Measurements from ENCODE around the gene MBTPS1.

The MBTPS1 gene

DNA sequence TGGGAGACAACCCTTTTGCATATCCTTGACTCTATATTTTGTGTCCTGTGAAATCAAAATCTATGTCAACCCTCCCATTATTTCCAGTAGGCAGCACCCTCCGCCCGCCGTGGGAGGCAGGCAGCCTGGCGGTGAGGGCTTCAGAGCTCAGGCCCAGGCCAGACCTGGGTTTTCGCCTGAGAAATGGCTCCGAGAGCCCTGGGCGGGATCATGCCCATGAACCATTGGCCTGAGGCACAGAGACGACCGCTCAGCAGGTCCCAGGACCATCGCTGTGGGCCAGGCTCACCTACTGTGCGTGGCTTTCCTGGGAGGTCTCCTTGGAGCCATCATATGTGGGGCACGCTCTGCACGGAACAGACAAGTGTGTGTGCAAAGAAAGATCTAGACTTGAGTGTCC, 67.9 kb downstream of the MBTPS1 start:
- Histone ChIP-seq H3K9me3 (ENCODE audit: control insufficient read depth in 1 of 2, low read length in 2 of 2) (no peaks in the 10 kb centered on the region), H3K36me3 (ENCODE audit: control insufficient read depth in 1 of 2, insufficient read depth in 2 of 2, low read length in 2 of 2) (peaks cover 3 to 41% of the 10 kb centered on the region in 2 donors)

DNA sequence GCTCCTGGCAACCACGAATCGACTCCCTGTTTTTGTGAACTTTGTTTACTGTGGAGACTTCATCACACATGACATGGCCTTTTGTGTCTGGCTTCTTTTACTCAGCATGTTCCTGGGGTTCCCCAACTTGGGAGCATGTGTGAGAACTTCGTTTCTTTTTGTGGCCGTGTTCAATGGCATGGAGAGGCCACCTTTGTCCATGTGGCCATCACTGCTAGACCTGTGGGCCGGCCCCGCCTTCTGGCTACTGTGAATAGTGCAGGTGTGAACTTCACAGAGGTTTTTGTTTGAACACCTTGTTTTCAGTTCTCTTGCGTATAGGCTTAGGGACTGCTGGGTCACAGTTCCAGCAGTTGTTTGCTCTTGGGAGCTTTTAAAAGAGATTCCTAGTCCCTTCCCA, 68.5 kb downstream of the MBTPS1 start:
- peaks cover 3 to 35% of the 10 kb centered on the region in 2 donors for H3K36me3 ChIP-seq (ENCODE audit: control insufficient read depth in 1 of 2, insufficient read depth in 2 of 2, low read length in 2 of 2)

More for the DNA sequence above, 67.9 kb downstream of the MBTPS1 start:
- H3K27me3 ChIP-seq (ENCODE audit: control insufficient read depth in 1 of 2, insufficient read depth in 2 of 2, low read length in 2 of 2), result peaks cover 3 to 7% of the 10 kb centered on the region in 2 donors
- no peak overlapping the region for H3K9ac ChIP-seq (ENCODE audit: low read depth in 1 of 2, low read length in 2 of 2)
- H3K27ac ChIP-seq (ENCODE audit: low read depth, low read length), result no peak overlapping the region
- H3K4me1 ChIP-seq (ENCODE audit: control insufficient read depth in 1 of 2, insufficient read depth in 2 of 2, low read length in 2 of 2), result no peaks in the 10 kb centered on the region
- H3K4me3 ChIP-seq (ENCODE audit: low read depth in 1 of 2, low read length in 2 of 2), result no peak overlapping the region

DNA sequence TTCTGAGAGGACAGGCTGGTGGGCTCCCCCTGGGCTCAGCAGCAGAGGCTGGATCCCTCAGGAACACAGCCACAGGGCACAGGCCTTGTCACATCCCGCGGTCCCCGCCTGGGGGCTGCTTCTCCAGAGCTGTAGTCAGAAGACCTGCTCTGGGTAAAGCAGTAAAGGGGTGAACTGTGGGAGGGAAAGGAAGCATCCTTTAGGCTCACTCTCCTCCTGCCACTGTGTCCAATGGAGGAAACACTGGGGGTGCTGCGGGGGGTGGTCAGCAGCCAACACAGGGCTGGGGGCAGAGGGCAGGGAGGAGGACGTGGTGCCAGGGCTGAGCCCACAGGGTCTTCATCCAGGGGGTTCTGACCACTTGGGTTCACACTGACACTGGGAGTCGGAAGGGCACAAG, 69.1 kb downstream of the MBTPS1 start:
- no peaks in the 10 kb centered on the region for H3K4me1 ChIP-seq (ENCODE audit: control insufficient read depth in 1 of 2, insufficient read depth in 2 of 2, low read length in 2 of 2)
- H3K9ac ChIP-seq (ENCODE audit: low read depth in 1 of 2, low read length in 2 of 2), result no peak overlapping the region
- no peak overlapping the region for H3K27ac ChIP-seq (ENCODE audit: low read depth, low read length)
- H3K9me3 ChIP-seq (ENCODE audit: control insufficient read depth in 1 of 2, low read length in 2 of 2), result no peaks in the 10 kb centered on the region
- peaks cover 3 to 28% of the 10 kb centered on the region in 2 donors for H3K36me3 ChIP-seq (ENCODE audit: control insufficient read depth in 1 of 2, insufficient read depth in 2 of 2, low read length in 2 of 2)
- H3K27me3 ChIP-seq (ENCODE audit: control insufficient read depth in 1 of 2, insufficient read depth in 2 of 2, low read length in 2 of 2), result peaks cover 10 to 18% of the 10 kb centered on the region in 2 donors
- no peak overlapping the region for H3K4me3 ChIP-seq (ENCODE audit: low read depth in 1 of 2, low read length in 2 of 2)

More for the DNA sequence above, 68.5 kb downstream of the MBTPS1 start:
- H3K27me3 ChIP-seq (ENCODE audit: control insufficient read depth in 1 of 2, insufficient read depth in 2 of 2, low read length in 2 of 2), result peaks cover 7 to 13% of the 10 kb centered on the region in 2 donors
- no peaks in the 10 kb centered on the region for H3K9me3 ChIP-seq (ENCODE audit: control insufficient read depth in 1 of 2, low read length in 2 of 2)
- no peak overlapping the region for H3K9ac ChIP-seq (ENCODE audit: low read depth in 1 of 2, low read length in 2 of 2)
- H3K27ac ChIP-seq (ENCODE audit: low read depth, low read length), result no peak overlapping the region
- no peaks in the 10 kb centered on the region for H3K4me1 ChIP-seq (ENCODE audit: control insufficient read depth in 1 of 2, insufficient read depth in 2 of 2, low read length in 2 of 2)
- H3K4me3 ChIP-seq (ENCODE audit: low read depth in 1 of 2, low read length in 2 of 2), result no peak overlapping the region

DNA sequence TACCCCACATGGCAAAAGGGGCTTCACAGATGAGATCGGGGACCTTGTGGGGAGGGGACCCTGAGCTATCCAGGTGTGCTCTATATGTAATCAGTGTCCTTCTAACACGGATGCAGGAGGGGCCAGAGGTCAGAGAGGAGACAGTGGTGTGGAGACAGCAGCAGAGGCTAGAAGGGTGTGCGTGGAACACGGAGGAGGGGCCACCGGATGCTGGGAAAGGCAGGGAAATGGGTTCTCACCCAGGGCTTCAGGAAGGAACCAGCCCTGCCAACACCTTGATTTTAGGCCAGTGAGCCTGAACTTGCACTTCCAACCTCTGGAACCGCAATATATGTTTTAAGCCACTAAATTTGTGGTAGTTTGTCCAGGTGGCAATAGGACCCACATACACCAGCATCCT, 69.5 kb downstream of the MBTPS1 start:
- Histone ChIP-seq H3K4me1 (ENCODE audit: control insufficient read depth in 1 of 2, insufficient read depth in 2 of 2, low read length in 2 of 2) (no peaks in the 10 kb centered on the region), H3K27ac (ENCODE audit: low read depth, low read length) (no peak overlapping the region), H3K9ac (ENCODE audit: low read depth in 1 of 2, low read length in 2 of 2) (no peak overlapping the region), H3K4me3 (ENCODE audit: low read depth in 1 of 2, low read length in 2 of 2) (no peak overlapping the region), H3K36me3 (ENCODE audit: control insufficient read depth in 1 of 2, insufficient read depth in 2 of 2, low read length in 2 of 2) (peaks cover under 1 to 25% of the 10 kb centered on the region in 2 donors), H3K27me3 (ENCODE audit: control insufficient read depth in 1 of 2, insufficient read depth in 2 of 2, low read length in 2 of 2) (peaks cover 10 to 18% of the 10 kb centered on the region in 2 donors), H3K9me3 (ENCODE audit: control insufficient read depth in 1 of 2, low read length in 2 of 2) (no peaks in the 10 kb centered on the region)

DNA sequence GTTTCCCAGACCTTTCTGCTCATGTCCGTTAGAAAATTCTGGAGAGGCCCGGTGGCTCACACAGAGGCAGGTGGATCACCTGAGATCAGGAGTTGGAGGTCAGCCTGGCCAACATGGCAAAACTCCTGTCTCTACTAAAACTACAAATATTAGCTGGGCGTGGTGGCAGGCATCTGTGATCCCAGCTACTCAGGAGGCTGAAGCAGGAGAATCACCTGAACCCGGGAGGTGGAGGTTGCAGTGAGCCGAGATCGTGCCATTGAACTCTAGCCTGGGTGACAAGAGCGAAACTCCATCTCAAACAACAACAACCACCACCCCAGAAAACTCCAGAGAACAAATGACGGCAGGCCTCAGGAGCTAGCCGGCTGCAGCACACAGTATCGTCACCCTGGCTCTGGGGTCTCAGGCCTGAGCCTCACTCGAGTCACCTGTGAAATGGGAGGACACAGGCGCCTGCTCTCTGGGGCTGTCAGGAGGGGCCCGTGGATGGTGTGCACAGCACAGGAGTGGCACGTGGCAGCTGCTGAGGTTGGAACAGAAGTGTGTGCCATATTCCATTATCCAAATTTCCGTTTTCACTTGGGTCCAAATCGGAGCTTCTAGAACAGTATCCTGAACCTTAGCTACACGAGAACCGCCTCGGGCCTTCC, 70.8 kb downstream of the MBTPS1 start:
- Histone ChIP-seq H3K27me3 (ENCODE audit: control insufficient read depth in 1 of 2, insufficient read depth in 2 of 2, low read length in 2 of 2) (peaks cover 10 to 18% of the 10 kb centered on the region in 2 donors), H3K27ac (ENCODE audit: low read depth, low read length) (no peak overlapping the region), H3K36me3 (ENCODE audit: control insufficient read depth in 1 of 2, insufficient read depth in 2 of 2, low read length in 2 of 2) (peaks cover 0 to 22% of the 10 kb centered on the region in 2 donors), H3K9me3 (ENCODE audit: control insufficient read depth in 1 of 2, low read length in 2 of 2) (no peaks in the 10 kb centered on the region), H3K4me3 (ENCODE audit: low read depth in 1 of 2, low read length in 2 of 2) (no peak overlapping the region), H3K4me1 (ENCODE audit: control insufficient read depth in 1 of 2, insufficient read depth in 2 of 2, low read length in 2 of 2) (no peaks in the 10 kb centered on the region), H3K9ac (ENCODE audit: low read depth in 1 of 2, low read length in 2 of 2) (no peak overlapping the region)

DNA sequence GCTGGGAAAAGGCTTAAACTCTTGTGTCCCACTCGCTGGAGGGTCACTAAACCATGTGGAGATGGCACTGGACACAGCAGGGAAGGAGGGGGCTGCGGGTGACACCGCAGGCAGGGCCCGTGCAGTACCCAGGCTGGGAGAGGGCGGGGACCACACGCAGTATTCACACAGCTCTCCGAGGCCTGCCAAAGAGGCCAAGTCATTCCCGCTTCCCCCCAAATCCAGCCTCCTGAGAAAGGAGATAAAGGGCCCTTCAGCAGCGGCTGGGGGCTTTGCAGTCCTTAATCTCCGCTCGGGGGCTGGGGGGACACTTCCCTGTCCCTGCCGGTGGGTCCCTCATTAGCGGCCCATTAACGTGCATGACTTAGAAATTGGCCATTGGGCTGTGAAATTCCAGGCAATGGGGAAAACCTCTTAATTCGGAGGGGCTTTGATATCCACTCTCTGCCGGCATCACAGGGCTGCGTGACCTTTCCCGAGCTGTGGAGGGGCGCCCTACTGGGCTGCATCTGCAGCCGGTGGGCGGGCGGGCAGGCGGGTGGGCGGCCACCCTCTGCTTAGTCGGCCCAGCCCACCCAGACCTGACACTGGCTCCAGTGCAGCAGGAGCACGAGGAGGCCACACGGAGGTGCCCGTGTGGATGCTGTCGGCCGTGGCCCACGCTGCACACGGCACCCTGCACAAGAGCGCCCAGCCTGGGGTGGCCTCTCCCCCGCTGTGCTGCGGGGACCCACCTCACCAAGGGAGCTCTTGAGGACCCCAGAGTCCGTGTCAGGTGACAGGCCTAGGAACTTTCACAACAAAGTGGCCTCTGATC, 71.5 kb downstream of the MBTPS1 start:
- H3K4me3 ChIP-seq (ENCODE audit: low read depth in 1 of 2, low read length in 2 of 2), result no peak overlapping the region
- H3K9me3 ChIP-seq (ENCODE audit: control insufficient read depth in 1 of 2, low read length in 2 of 2), result no peaks in the 10 kb centered on the region
- H3K27me3 ChIP-seq (ENCODE audit: control insufficient read depth in 1 of 2, insufficient read depth in 2 of 2, low read length in 2 of 2), result peaks cover 10 to 18% of the 10 kb centered on the region in 2 donors
- no peak overlapping the region for H3K27ac ChIP-seq (ENCODE audit: low read depth, low read length)
- no peak overlapping the region for H3K9ac ChIP-seq (ENCODE audit: low read depth in 1 of 2, low read length in 2 of 2)
- H3K4me1 ChIP-seq (ENCODE audit: control insufficient read depth in 1 of 2, insufficient read depth in 2 of 2, low read length in 2 of 2), result no peaks in the 10 kb centered on the region
- H3K36me3 ChIP-seq (ENCODE audit: control insufficient read depth in 1 of 2, insufficient read depth in 2 of 2, low read length in 2 of 2), result peaks cover 0 to 19% of the 10 kb centered on the region in 2 donors

DNA sequence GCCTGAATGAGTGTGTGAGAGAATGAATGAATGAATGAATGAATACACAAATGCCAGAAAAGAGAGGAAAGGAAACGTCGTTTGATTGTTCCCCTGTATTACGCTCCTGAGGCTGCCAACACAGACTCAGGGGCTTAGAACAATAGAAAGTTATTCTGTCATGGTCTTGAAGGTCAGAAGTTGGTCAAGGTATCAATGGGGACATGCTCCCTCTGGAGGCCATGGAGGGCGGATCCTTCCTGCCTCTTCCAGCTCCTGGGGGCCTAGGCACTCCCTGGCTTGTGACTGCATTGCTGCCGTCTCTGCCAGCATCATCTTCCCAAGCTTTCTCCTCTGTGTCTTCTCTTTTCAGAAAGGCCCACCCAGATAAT, 72.6 kb downstream of the MBTPS1 start:
- Histone ChIP-seq H3K4me1 (ENCODE audit: control insufficient read depth in 1 of 2, insufficient read depth in 2 of 2, low read length in 2 of 2) (no peaks in the 10 kb centered on the region), H3K27ac (ENCODE audit: low read depth, low read length) (no peak overlapping the region), H3K27me3 (ENCODE audit: control insufficient read depth in 1 of 2, insufficient read depth in 2 of 2, low read length in 2 of 2) (peaks cover 10 to 18% of the 10 kb centered on the region in 2 donors), H3K9ac (ENCODE audit: low read depth in 1 of 2, low read length in 2 of 2) (no peak overlapping the region), H3K4me3 (ENCODE audit: low read depth in 1 of 2, low read length in 2 of 2) (no peak overlapping the region), H3K9me3 (ENCODE audit: control insufficient read depth in 1 of 2, low read length in 2 of 2) (no peaks in the 10 kb centered on the region), H3K36me3 (ENCODE audit: control insufficient read depth in 1 of 2, insufficient read depth in 2 of 2, low read length in 2 of 2) (peaks cover 0 to 9% of the 10 kb centered on the region in 2 donors)

DNA sequence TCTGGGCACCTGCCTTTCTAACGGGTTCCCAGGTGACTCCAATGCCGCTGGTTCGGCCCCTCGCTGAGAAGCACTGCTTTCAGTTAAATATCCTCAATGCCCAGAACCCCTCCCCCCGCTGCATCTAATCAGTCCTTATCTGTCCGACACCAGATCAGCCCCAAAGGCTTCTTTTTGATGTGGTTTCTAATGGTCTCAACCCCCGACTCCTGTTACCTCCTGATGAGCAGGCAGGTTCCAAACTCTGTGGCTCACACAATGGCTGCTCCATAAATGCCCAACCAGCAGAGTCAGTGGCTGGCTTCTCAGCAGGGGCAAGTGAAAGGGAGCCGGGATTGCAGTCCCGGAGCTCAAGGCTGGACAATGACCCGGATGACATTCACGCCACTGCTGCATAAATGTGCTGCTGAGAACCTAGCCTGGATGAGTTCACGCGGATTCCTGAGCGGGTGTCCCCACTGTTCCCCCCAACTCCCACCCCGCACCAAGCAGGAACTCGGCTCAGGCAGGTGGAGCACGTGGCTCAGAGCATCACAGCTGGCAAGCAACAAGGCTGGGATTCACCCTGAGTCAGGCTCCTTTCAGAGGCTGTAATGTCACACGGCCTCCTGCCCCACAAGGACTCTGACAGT, 73.1 kb downstream of the MBTPS1 start:
- Histone ChIP-seq H3K4me3 (ENCODE audit: low read depth in 1 of 2, low read length in 2 of 2) (no peak overlapping the region), H3K27ac (ENCODE audit: low read depth, low read length) (no peak overlapping the region), H3K36me3 (ENCODE audit: control insufficient read depth in 1 of 2, insufficient read depth in 2 of 2, low read length in 2 of 2) (peaks cover 0 to 7% of the 10 kb centered on the region in 2 donors), H3K9ac (ENCODE audit: low read depth in 1 of 2, low read length in 2 of 2) (no peak overlapping the region), H3K27me3 (ENCODE audit: control insufficient read depth in 1 of 2, insufficient read depth in 2 of 2, low read length in 2 of 2) (peaks cover 10 to 18% of the 10 kb centered on the region in 2 donors), H3K4me1 (ENCODE audit: control insufficient read depth in 1 of 2, insufficient read depth in 2 of 2, low read length in 2 of 2) (no peaks in the 10 kb centered on the region), H3K9me3 (ENCODE audit: control insufficient read depth in 1 of 2, low read length in 2 of 2) (no peaks in the 10 kb centered on the region)

DNA sequence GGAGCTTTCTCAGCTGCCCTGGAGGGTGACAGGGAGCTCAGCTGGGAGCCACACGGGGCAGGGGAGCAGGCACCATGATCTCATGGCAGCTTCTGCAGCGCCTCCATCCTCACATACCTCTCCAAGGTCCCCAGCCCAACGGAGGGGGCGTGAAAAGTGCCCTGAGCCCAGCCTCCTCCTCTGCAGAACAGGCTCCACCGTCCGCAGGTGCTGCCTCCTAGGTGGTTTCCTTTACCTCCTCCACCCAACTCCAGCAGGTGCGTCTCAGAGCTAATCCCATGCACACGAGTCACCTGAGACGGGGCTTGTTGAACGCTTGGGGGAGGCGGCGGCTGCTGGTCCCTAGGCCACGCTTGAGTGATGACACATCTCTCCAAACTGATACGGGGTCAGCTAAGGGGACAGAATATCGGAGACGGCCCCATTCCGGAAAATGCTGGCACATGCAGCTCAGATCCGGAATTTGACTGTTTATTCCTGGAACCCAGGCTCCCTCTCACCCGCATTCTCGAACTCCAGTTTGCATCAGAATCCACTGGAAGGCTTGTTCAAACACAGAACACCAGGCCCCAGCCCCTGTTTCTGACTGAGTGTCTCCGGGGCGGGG, 73.8 kb downstream of the MBTPS1 start:
- Histone ChIP-seq H3K27me3 (ENCODE audit: control insufficient read depth in 1 of 2, insufficient read depth in 2 of 2, low read length in 2 of 2) (peaks cover 10 to 18% of the 10 kb centered on the region in 2 donors), H3K36me3 (ENCODE audit: control insufficient read depth in 1 of 2, insufficient read depth in 2 of 2, low read length in 2 of 2) (peaks cover 0 to 7% of the 10 kb centered on the region in 2 donors), H3K9ac (ENCODE audit: low read depth in 1 of 2, low read length in 2 of 2) (no peak overlapping the region), H3K9me3 (ENCODE audit: control insufficient read depth in 1 of 2, low read length in 2 of 2) (no peaks in the 10 kb centered on the region), H3K4me3 (ENCODE audit: low read depth in 1 of 2, low read length in 2 of 2) (no peak overlapping the region), H3K27ac (ENCODE audit: low read depth, low read length) (no peak overlapping the region), H3K4me1 (ENCODE audit: control insufficient read depth in 1 of 2, insufficient read depth in 2 of 2, low read length in 2 of 2) (no peaks in the 10 kb centered on the region)
